ENCODE data around the gene LTN1.

GRCh38 chr21:28906841-28907240, 85.8 kb downstream of the LTN1 start:
- TF ChIP-seq CTCF (IDR thresholded peaks at IDR 0.05) = no peak
- TF ChIP-seq POLR2AphosphoS5 (IDR thresholded peaks at IDR 0.05; ENCODE audit: insufficient read depth in 1 of 2, low read depth in 1 of 2) = no peak
- no peak for TF ChIP-seq POLR2A (IDR thresholded peaks at IDR 0.05)
